IPS DF 4.7 (cell line): ENCODE measurements around the gene STK25.
A peak's percentile ranks its signal among the peaks of the same experiment; 100 is the strongest.

Experiments
- DNase-seq: peaks from one replicate; pipeline ENCODE4 v3.0.0-alpha.2; 2013; ENCODE audit warnings: low spot score; ENCODE audit errors: extremely low read depth

The STK25 gene

DNA sequence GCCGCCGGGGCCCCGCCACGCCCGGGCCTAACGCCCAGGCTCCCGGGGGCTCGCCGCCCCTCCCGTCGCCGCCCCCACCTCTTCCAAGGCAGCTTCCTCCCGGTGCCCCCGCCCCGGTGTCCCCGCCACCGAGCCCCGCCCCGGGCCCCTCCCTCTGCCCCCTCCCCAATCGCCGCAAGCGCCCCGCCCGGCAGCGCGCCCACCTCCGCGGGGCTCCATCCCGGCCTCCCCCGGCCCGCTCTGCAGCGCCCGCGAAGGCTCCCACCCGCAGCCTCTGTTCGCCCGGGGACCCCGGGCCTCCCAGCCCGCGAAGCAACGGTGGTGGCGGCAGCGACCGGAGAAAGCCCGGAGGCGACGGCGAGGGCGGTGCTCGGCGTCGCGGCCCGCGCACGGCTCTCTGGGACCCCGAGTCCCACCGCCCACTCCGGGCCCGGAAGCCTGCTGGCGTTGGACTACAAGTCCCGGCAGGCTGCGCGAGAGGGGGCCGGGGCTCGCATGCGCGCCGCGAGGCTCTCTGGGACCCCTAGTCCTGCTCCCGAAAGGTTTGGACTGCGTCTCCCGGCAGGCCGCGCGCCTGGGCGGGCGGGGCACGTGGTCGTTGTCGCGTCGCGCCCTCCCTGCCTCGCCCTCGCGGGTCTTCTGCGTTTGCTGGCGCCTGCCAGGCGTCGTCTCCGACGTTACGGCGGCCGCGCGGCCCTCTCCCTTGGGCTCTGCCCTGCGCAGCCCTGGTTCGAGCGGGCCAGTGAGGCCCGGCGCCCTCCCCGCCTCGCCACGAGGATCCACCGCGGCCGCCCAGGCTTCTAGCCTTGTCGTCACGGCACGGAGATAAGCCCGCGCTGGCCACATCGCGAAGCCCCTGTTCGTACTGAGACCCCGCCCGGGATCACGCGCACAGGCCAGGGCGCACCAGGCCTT is at the start of gene STK25:
STK25 (minus strand) TSS at position 345 of the 915 bp plus-strand sequence. CDS start 549 bp downstream, outside the sequence.
- DNase-seq = peak; percentile 84

DNA sequence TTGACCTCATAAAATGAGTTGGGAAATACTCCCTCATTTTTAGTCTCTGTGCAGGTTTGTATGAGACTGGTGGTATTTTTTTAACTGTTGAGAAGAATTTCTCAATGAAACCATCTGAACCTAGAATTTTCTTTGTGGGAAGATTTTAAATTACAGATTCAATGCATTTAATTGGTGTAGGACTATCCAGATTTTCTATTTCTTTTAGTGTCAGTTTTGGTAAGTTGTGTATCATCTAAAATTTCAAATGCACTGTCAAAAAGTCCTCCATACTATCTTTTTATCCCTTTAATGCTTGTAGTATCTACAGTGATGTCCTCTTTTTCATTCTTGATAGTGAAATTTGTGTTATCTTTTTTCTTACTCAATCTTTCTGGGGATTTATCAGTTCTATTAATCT is 48.4 kb upstream of the STK25 start:
- DNase-seq = no peak

DNA sequence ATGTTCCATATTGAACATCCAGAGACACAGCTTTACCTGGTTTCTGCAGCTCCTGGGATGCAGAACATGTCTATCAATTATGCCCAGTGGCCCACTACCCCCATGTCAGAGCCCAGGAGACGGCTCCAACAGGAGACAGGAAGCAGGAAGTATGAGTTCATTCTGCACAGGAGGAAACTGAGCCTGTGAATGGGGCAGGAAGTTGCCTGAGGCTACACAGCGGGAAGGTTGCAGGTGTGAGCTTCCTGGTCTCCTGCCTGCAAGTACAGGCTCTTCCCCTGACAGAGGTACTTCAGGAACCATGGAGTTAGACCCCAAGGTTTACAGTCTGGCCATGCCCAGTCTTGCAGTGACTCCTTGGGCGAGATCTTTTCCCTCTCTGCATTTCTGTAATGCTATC is 47.3 kb upstream of the STK25 start:
- DNase-seq = no peak

DNA sequence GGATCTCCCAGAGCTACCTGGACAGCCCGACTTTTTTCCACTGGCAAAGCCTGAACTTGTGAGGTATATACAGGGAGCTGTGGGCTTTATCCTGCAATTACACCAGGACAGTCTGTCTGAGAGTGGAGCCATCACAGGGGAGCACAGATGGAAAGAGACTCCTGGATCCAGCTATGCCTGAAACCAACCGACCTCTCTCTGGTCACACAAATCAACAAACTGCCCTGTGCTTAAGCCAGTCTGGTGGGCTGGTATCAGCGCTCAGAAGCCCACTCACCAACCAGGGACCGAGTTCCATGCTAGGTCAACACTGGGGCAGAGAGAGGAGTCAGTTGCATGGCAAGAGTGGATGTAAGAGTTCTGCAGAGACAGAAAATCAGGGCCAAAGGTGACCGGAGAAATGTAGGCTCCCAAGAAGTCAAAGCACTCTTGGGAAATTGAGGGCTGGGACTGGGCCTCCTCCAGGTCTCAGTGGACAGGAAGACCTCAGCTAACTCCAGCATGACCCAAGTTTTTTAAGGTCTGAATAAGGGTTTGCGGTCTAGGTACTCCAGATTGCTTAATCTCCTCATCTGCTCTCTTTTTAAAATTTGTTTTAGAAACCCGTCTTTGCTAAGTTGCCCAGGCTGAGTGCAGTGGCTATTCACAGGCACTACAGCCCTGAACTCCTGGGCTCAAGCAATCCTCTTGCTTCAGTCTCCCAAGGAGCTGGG is 46.4 kb upstream of the STK25 start:
- no peak for DNase-seq

DNA sequence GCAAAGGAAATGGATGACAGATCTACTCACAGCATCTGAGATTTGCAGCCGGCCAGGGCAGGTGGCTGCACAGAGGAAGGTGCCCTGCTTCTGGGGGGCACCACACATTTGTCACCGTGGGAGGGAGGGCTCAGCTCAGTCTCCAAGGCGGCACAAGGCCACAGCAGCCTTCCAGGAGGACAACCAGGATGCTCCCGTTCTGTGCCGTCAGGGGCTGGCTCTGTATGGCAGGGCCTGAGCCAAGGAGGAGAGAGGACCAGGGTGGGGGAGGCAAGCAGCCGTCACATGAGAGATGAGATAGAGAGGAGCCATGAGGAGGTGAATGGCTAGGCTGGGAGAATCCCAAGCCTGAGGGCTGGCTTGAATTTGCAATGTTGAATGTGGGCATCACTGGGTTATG is 45.6 kb upstream of the STK25 start:
- DNase-seq = no peak

DNA sequence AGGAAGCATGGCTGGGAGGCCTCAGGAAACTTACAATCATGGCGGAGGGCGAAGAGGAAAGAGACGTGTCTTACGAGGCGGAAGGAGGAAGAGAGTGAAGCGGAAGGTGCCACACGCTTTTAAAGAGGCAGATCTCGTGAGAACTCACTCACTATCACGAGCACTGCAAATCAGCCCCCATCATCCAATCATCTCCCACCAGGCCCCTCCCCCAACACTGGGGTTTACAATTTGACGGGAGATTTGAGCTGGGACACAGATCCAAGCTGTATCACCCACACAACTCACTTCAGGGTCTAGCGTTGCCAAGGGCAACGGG is 45.1 kb upstream of the STK25 start:
- DNase-seq = no peak

DNA sequence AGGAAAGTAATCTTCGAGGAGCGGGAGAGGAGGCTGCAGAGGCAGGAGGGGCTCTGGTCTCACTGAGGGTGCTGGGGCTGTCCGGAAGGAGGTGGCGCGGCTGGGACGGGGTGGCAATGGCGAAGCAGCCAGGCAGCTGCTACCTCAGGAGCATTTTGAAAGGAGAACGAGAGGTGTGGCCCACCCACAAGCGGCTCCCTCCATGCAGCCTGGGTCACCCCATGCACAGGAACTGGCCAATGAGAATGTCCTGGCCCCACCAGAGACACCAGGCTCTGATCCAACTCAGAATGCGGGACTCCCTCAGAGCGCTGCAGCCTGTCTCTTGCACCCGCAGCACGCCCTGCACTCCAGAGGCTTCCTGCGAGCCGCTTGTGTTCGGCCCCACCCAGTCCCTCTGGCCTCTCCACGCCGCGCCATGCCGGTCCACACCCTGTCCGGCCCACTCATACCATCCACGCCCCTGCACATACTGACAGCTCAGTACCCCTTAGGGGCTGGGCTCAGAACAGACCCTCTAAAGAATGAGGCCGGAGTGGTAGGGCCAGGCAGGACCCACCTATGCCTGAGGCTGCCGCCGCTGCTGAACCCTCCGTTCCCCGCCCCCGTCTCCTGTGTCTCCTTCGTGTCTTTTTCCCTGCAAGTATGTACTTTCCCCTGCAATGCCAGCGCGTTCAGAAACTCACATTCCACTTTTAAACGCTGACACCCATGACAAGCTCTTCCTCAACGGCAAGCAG is 43.8 kb upstream of the STK25 start:
- DNase-seq = no peak

DNA sequence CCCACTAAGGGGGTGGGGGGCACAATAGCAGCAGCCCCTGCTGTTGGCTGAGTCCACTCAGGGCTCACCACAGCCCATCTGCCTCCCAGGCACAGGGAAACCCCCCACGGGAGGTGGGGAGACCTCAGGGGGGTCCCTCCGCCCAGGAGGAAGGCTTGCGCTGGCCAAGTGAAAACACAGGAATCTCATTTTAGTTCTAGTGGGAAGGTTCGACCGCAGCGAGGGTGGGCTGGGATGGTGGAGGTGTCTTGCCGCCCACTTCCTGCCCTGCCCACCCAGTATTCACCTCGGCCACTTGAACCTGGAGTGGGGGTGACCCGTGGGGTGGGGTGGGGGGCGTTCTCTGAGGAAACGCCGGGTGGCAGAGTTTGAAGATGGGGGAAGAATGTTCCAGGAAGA is 43.2 kb upstream of the STK25 start:
- DNase-seq = no peak

DNA sequence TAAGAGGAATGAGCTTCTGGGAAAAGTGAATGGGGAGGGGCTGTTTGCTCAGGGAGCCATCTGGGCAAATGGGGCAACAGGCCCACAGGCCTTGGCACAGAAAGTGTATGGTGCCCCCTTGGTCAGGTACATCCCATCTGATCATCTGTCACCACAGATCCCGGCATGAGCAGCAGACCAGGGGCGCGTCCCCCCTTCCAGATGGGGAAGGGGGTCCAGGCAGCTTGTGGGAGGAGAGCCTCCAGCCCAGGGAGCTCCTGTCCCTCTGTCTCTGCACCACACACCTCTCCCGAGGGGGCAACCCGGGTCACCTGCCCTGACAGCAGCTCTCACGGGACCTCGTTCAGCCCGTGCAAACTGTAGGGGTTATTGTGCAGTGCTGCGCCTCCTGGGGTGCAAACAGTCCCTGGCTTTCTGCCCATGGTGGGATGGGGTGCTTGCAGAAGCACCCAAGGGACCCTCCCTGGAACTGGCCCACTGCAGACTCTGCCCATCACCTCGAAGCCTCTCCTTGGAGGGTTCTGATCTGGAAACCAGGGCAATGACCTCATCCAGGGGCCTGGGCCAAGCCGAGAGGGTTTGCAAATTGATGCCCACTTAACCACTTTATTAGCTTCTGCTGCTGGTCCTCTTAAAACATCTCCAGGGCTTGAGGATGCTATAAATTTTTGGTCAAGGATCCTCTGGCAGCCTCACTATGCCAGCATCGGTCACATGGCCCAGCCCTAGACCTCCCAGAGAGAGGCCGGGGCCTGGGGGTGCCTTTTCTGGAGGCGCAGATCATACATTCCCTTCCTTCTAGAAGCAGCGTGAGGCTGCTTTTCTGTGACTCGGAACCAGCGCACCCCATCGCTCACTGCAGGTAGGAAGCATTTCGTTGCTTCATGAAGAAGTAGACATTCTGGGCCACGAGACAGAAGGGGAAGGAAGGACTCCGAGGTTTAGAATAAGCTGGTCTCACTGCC is 42.5 kb upstream of the STK25 start:
- no peak for DNase-seq

DNA sequence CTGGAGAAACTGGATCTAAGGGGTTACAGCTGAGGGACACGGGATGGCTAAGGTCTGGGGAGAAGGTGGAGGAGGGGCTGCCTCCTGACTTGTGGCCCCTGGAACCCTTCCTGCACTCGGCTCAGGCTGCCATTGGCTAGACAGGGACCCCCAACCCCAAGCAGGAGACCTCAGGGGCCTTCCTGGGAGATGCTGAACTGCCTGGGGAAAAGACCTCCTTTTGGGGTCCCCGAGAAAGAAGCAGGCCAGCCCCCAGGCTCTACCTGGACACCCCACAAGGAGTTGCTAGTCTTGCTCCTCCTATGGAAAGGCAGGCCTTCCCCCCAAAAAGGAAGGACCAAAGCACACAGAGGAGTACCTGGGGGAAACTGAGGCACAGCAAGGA is 40.1 kb upstream of the STK25 start:
- no peak for DNase-seq

DNA sequence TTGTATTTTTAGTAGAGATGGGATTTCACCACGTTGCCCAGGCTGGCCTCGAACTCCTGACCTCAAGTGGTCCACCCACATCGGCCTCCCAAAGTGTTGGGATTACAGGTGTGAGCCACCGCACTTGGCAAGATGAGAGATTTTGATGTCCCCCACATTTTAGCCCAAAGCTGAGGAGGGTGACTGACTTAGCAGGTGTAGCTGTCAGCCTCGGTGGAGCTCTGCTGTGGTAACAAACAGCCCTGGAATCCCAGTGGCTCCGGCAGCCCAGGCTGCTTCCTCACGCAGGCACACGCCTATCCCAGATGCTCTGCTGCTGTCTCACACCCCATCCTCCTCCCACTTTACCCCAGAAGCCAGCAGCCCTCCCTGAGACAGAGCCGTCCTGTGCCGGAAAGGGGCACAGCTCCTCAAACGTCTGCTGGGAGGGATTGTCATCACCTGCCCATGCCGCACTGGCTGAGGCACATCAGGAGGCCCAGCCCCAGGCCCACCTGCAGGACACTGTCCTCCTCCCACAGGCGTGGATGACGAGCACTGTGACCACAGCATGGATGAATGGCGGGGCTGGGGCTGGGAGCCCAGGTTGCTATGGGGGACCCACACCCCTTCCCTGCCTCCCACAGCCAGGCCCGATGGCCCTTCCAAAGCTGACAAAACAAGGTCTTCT is 39.5 kb upstream of the STK25 start:
- DNase-seq = no peak

DNA sequence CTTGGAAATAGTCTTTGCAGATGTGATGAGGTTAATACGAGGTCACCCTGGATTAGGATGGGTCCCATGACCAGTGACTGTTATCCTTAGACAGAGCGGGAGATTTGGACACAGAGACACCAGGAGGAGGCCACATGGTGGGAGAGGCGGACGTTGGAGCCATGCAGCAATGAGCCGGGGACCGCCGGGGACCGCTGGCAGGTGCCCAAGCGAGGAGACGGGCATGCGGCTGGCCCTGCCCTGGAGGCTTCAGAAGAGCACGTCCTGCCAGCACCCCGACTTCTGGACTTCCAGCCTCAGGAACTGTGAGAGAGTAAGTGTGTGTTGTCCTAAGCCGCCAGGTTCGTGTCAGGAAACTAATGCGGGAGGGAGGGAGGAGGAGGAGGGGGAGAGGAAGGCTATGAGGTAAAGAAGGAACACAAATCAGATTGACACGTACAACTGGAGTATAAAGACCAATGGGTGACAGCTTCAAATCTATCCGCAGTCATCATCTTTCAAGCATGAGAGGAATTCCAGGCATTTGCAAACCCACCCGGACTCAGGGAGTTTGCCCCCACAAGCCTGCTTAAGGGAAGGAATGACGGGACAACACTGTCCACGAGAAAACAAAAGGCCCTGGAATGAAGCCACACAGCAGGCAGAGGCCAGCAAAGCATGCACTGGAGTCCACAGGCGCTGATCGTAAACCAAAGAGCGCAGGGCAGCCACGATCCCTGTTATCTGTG is 38.6 kb upstream of the STK25 start:
- no peak for DNase-seq

DNA sequence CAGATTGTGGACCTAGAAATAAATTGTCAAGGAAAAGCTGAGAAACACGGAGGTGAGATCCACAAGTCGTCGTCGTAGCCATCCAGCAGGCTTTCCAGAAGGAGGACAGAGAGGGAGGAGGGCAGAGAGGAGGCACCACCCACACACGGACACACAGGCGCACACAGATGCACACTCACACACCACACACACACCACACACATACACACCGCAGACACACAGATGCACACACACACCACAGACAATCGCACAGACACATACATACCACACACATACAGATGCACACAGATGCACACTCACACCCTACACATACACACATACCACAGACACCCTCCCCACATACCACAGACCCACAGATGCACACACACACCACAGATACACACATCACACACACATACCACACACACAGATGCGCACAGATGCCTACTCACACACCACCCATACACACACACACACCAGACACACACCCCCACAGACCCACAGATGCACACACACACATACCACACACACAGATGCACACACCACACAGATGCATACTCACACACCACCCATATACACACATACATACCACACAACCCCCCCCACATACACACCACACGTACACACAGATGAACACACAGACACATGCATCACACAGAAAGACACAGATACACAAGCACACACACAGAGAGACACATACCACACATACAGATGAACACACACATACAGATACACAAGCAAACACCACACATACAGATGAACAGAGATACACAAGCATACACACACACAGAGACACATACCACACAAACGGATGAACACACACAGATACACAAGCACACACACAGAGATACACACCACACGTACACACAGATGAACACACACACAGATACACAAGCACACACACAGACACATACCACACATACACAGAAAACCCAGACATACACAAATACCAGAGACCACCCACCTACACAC is 37.4 kb upstream of the STK25 start:
- no peak for DNase-seq

DNA sequence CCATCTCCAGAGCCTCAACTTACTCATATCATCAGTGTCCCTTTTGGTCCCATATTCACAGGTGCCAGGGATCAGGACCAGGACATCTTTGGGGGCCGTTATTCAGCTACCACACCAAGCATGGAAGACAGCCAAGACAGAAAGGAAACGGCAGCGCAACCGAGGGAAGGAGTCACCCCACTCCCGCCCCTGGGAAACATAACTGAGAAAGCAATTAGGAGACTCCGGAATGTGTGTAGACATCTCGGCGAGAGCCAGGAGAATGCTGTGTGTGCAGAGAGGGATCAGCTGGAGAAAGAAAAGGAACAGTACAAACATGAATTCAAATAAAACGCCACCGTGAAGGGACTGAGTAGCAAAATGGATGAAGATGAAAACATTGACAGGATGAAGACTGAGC is 36.7 kb upstream of the STK25 start:
- no peak for DNase-seq

DNA sequence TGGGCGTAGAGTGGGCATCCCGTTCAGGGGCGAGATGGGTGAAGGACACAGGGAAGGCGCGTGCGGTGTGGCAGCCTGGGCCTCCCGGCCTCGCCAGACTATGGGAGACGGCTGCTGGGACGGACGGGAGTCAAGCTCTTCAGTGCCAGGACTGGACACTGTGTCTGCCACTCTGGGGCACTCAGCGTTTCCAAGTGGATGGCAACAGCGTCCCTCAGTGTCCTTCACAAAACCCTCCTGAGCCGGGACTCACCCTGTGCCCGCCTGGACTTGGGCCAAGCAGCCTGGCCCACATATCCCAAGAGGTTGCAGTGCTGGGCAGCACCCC is 33.9 kb upstream of the STK25 start:
- no peak for DNase-seq

DNA sequence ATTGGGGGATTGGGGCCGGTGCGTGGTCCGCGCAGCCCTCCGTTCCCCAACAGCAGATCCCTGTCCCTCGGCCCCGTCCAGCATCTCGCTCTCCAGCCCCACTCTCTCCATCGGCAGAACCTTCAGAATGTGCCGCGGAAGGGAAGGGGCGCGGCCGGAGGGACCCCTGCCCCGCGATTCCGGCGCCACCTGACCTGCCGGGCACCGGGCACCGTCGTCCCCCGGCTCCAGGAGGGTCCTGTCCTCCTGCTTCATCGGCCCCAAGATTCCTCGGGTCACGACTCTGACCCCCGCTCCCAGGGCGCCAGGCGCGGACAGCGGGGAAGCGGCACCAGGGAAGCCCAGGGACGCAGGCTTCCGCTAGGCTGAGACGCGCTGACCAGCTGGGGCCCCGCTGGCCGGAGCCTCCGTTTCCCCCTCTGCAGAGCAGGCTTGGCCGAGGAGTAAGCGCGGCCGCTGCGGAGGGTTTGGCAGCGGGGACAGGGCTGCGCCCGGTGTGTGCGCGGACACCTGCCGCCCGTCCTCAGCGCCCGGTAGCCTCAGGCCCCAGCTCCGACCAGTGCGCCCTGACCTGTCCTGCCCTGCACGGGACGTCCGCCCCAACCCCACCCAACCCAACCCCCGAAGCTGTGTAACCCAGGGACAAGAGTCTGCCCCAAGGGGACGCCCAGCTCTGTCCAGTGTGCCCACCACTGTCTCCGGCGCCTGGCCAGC is 33.3 kb upstream of the STK25 start:
- DNase-seq = no peak

DNA sequence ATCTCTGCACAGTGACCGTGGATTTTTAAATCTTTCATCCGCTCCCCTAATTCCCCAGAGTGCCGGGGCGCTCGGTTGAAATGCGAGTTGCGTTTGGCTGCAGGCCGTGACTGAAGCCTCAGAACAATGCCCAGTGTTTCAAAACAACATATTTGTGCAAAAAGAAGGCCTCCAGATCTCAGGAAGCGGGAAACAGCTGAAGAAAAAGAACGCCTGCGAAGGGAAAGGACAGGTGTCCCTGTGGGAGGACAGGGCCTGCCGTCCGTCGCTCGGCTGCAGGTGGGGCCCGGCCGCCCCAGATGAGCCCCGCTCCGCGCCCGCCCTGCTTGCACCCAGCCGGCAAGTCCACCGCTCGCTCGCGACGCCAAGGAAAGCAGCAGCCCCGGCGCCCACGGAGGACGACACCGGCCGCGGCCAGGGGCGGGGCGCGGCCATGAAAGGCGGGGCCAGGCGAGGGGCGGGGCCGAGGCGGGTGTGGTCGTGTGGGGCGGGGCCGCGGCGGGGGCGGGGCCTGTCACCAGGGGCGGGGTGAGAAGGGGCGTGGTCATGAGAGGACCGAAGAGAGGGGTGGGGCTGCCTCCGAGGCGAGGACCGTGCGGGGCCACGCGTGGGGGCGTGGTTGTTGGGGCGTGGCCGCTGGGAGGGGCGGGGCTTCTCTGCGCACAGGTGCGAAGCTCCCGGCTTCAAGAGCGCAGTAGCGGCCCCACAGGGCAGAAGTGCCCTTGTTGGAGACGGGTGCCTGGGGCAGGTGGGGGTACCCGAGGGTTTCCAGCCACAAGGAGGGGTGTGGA is 32.6 kb upstream of the STK25 start:
- no peak for DNase-seq
